Muscle of arm (tissue), 12 donors: ENCODE measurements around the gene IQCN. TPM values are rescaled to one million over a fixed set of nuclear protein-coding genes. Genes with fewer than 3 reads are reported as not detected.
"Not testable (repeated sequence)": the region's sequence is repeated elsewhere in the genome, so short reads cannot be mapped to it uniquely, and the experiment has no call there.

Experiments
- DNase-seq: peaks from one replicate; pipeline ENCODE4 v3.0.0-alpha.2; 2013
- polyA plus RNA-seq, 12 donors: library from polyadenylated mRNA; unstranded; fragments of 120-200 nt; gene quantifications; one replicate each; pipeline ENCODE4 v1.2.1, GENCODE V29; 2013; ENCODE audit not compliant: insufficient read length in 12 of 12

IQCN gene
- polyA plus RNA-seq, 12 donors, result 1.9 to 17.4 (median 3.3) TPM; not detected in 1

DNA sequence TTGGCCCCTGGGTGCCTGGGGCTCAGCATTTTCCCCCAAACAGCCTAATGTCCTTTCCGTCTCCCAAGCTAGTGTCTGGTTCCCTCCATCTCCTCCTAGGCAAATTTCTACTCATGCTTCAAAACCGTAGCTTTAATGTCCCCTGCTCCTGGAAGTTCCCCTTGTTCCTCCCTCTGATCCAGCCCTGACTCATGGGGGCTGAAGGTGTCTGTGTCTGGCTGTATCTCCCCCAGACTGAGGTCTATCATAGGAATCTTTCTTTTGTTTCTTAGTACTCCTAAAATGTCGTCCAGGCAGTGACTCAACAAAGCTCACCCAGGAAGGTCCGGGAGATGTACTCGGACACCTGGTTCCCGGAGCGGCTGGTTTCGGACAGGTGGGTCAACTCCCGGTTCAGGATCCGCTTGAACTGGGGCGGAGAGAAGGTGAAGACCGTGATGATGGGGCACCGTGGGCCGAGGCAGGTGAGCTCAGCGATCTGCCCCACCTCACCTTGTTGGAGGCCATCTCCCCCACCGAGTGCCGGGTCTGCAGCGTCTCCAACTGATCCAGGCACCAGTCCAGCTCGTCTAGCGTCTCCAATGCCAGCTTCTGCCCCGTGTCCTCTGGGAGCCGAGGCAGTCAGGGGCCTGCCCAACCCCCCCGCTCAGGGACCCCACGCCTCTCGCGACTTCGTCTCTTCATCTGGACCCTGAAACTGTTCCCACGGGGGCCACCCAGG lies 54.2 kb downstream of the IQCN start:
- DNase-seq, result no peak

DNA sequence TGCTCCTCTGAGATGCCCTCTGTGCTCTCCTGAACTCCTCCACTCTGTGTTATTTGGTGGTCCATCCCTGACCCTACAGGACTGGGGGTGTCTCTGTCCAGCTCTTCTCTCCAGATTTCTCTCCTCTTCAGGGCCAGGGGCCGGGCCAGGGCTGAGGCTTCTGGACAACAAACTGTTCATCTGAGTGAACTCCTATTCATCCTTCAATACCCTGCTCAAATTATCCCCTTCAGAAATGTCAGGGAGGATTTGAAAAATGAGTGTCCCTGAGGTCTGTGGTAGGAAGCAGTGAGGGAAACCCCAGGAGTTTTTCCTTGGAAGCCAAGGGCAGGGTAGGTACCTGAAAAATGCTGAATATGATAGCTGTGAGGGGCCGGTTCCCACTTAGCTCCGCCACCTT lies 55.7 kb downstream of the IQCN start:
- no peak for DNase-seq

DNA sequence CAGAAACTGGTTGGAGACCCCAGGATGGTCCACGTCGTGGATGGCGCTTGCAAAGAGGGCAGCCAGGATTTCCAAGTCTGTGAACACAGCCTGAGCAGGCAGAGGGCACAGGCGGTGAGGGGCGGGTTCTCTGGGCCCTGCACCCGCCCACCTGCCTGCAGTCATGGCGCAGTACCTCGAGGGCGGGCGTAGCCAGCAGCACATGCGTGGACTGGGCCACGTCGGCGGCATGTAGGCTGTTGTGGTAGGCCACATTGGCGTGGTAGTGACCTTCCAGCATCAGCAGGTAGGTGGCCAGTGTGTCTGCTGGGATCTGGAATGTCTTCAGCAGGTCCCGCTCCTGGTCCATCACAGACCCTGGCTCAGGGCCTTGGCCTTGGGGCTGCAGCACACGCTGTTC lies 56.1 kb downstream of the IQCN start:
- DNase-seq, result no peak

DNA sequence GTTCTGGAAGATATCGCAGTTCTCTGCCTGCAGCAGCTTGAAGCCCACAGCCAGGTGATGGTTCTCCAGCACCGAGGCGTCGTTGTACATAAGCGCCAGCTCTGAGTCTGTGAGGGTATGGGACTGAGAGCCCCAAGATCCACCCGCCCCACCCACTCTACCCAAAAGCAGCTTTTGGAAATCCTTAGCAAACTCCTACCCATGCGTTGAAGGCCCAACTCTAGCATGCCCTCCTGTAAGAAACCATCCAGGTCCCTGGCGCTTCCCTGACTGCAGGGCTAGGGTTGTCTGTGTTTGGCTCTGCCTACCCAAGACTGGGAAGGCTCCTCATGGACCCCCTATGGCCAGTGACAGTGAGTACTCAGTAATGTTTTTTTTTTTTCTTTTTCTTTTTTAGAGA lies 57.5 kb downstream of the IQCN start:
- no peak for DNase-seq

DNA sequence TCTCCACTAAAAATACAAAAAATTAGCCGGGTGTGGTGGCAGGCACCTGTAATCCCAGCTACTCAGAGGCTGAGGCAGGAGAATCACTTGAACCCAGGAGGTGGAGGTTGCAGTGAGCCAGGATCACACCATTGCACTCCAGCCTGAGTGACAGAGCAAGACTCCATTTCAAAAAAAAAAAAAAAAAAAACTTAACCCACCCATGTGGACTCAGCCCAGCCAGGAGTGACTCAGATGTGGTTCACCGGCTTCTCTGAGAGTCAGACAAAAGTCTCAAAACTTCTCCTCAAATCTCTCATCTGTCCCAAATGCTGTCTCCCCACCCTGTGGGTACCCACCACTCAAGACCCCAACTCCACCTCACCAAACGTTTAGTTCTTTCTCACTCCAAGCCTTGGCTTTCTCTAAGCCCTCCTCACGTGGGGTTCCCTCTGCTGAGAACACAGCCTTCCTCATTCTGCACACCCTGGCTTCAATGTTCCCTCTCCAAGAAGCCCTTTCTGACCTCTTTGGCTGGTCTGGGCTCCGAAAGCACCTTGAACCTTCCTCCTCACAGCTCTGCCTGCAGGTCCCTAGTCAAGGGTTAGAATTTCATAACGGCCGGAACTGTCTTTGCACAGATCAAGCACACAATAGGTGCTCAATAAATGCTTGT lies 59.3 kb downstream of the IQCN start:
- DNase-seq, result no peak

DNA sequence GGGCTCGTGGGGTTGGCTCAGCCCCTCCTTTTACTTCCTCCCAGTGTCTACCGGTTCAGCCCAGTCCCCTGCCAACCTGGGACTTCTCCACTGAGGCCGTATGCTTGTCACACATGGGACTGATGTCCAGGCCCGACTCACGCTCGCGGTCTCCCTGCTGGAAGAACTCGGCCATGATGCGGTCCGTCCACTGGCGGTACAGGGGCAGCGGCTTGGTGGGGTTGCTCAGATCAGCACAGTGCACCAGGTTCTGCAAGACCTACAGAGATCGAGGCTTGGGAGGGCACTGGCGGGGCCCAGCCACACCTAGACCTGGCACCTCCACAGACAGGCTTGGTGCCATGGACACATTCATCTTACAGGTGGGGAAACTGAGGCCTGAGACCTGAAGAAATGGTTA lies 62.6 kb downstream of the IQCN start:
- DNase-seq, result no peak

DNA sequence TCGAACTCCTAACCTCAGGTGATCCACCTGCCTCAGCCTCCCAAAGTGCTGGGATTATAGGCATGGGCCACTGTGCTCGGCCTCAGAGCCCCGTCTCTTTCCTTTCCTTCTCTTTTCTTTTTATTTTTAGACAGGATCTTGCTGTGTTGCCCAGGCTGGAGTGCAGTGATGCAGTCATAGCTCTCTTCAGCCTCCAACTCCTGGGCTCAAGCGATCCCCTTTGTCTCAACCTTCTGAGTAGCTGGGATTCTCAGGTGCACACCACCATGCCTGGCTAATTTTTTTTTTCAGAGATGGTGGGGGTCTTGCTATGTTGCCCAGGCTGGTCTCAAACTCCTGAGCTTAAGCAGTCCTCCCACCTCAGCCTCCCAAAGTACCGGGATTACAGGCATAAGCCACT lies 64.3 kb downstream of the IQCN start:
- not testable (repeated sequence) for DNase-seq

DNA sequence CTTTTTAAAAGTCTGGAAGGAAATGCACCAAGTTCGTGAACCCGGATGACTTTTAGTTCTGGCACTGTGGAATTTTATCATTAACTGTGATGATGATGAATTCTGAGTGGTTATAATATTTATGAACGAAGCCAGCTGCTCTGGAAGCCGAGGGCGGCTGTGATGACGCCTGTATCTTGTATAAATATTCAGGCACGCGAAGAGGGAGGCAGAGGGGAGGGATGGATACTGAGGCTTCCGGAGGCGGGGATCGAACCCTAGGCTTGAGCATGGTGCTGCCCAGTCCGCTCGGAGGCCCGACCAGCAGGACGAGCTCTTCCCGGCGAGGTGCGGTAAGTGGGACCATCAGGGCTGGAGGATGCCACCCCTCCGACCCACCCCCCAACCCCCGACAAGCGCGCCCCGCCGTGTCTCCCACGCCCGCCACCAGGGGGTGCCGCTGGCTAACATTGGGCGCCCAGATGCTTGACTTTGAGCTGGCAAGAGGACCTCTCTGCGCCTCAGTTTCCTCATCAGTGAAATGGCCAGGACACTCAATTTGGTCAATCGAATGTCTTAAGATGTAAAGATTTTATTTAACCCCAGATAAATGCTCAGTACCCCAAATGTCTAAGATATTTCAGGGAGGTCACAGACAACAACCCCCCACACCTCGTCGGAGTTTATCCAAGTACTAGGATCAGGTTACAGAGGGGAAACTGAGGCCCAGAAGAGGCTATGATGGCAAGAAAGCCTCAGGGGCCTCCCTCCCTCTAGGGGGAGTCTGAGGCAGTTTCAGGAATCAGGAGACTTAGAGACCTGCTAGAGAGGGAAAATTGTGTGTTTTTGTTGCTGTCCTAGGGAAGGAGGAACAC lies 65.9 kb downstream of the IQCN start:
- DNase-seq, result no peak

Other genes starting within 250 kb of the IQCN start
- under 1 TPM in 10 of 12 donors, not detected in 2; 0.21 to 0.58 (median 0.32) TPM for gene IL12RB1, start 187.5 kb downstream of the IQCN start, polyA plus RNA-seq
- gene MAST3, start 176.7 kb downstream of the IQCN start, polyA plus RNA-seq, result 10 to 100 TPM in 4 of 12 donors, 1 to 10 TPM in 8; 4.4 to 70.6 (median 8.8) TPM
- 10 to 100 TPM in 11 of 12 donors, not detected in 1; 33.4 to 70.2 (median 45.2) TPM for gene PIK3R2, start 121.3 kb downstream of the IQCN start, polyA plus RNA-seq
- gene IFI30, start 100.6 kb downstream of the IQCN start, polyA plus RNA-seq, result 1 to 10 TPM in 3 of 12 donors, under 1 TPM in 4, not detected in 5; 0.09 to 4.5 (median 0.67) TPM
- gene MPV17L2, start 81.2 kb downstream of the IQCN start, polyA plus RNA-seq, result 1 to 10 TPM in 10 of 12 donors, not detected in 2; 3.2 to 5.8 (median 5.2) TPM
- gene RAB3A, start 70.4 kb downstream of the IQCN start, polyA plus RNA-seq, result 1 to 10 TPM in 10 of 12 donors, not detected in 2; 2.7 to 5.5 (median 3.3) TPM
- 1 to 10 TPM in 10 of 12 donors, not detected in 2; 1.1 to 8.3 (median 2.9) TPM for gene PDE4C, start 48.0 kb downstream of the IQCN start, polyA plus RNA-seq
- gene JUND, start 7.2 kb upstream of the IQCN start, polyA plus RNA-seq, result 100 to 1,000 TPM in 8 of 12 donors, 10 to 100 TPM in 3, not detected in 1; 49.8 to 294 (median 112) TPM
- 100 to 1,000 TPM in 1 of 12 donors, 10 to 100 TPM in 10, not detected in 1; 71.8 to 123 (median 76.6) TPM for gene LSM4, start 48.6 kb upstream of the IQCN start, polyA plus RNA-seq
- 10 to 100 TPM in 9 of 12 donors, 1 to 10 TPM in 3; 8.5 to 77.8 (median 13.2) TPM for gene PGPEP1, start 66.1 kb upstream of the IQCN start, polyA plus RNA-seq
- gene GDF15, start 111.7 kb upstream of the IQCN start, polyA plus RNA-seq, result 1 to 10 TPM in 4 of 12 donors, under 1 TPM in 7, not detected in 1; 0.20 to 9.6 (median 0.54) TPM
- gene LRRC25, start 123.2 kb upstream of the IQCN start, polyA plus RNA-seq, result 1 to 10 TPM in 7 of 12 donors, under 1 TPM in 3, not detected in 2; 0.45 to 2.6 (median 1.2) TPM
- gene SSBP4, start 144.9 kb upstream of the IQCN start, polyA plus RNA-seq, result 100 to 1,000 TPM in 2 of 12 donors, 10 to 100 TPM in 9, not detected in 1; 72.8 to 126 (median 87.7) TPM
- gene ISYNA1, start 163.7 kb upstream of the IQCN start, polyA plus RNA-seq, result 100 to 1,000 TPM in 10 of 12 donors, 10 to 100 TPM in 1, not detected in 1; 97.4 to 180 (median 122) TPM
- gene ELL, start 247.6 kb upstream of the IQCN start, polyA plus RNA-seq, result 10 to 100 TPM in 11 of 12 donors, not detected in 1; 11.1 to 35.4 (median 14.8) TPM